Measurements from ENCODE around the gene SLC15A3. TPM values are rescaled to one million over a fixed set of nuclear protein-coding genes. Genes with fewer than 3 reads are reported as not detected.

Gene SLC15A3
- total RNA-seq, 2 donors from 2014 or later, result 3.3 to 19.4 TPM

DNA sequence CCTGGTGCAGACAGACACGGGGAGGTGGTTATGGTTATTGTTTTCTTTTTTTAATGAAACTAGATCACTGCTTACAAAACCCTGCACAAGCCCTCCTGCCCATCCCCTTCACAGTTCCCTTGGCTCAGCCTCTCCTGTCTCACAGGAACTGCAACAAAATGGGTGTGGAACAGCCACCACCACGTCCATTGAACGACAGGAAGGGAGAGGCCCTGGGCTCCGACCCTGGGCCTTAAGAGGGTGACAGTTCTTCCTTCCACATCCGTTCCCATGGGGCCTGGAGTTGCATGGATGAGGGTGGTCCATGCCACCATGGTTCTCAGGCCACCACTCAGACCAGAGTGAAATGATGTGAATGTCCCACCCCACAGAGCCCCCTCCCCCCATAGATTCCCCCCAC lies 61.3 kb downstream of the SLC15A3 start:
- no peak for TF ChIP-seq POLR2A (IDR thresholded peaks at IDR 0.05)
- no peak for TF ChIP-seq POLR2AphosphoS5 (IDR thresholded peaks at IDR 0.05)
- TF ChIP-seq, protein P1, sequence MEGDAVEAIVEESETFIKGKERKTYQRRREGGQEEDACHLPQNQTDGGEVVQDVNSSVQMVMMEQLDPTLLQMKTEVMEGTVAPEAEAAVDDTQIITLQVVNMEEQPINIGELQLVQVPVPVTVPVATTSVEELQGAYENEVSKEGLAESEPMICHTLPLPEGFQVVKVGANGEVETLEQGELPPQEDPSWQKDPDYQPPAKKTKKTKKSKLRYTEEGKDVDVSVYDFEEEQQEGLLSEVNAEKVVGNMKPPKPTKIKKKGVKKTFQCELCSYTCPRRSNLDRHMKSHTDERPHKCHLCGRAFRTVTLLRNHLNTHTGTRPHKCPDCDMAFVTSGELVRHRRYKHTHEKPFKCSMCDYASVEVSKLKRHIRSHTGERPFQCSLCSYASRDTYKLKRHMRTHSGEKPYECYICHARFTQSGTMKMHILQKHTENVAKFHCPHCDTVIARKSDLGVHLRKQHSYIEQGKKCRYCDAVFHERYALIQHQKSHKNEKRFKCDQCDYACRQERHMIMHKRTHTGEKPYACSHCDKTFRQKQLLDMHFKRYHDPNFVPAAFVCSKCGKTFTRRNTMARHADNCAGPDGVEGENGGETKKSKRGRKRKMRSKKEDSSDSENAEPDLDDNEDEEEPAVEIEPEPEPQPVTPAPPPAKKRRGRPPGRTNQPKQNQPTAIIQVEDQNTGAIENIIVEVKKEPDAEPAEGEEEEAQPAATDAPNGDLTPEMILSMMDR (IDR thresholded peaks at IDR 0.05), result no peak
- Histone ChIP-seq H3K4me3 (no peak overlapping the region), H3K27ac (peak overlapping the region in 1 of 2 donors; percentile 32), H3K9me3 (no peaks in the 10 kb centered on the region), H3K36me3 (no peaks in the 10 kb centered on the region), H3K27me3 (replicated peaks; ENCODE audit: insufficient read depth) (no peaks in the 10 kb centered on the region), H3K4me1 (replicated peaks) (peaks cover 3% of the 10 kb centered on the region)
- 65% methylated on average over 5 of the region's 5 CpGs for WGBS
- intact Hi-C loops (cut with DNase I), result no loop called here
- DNase-seq (ENCODE audit: low spot score), result no peak

DNA sequence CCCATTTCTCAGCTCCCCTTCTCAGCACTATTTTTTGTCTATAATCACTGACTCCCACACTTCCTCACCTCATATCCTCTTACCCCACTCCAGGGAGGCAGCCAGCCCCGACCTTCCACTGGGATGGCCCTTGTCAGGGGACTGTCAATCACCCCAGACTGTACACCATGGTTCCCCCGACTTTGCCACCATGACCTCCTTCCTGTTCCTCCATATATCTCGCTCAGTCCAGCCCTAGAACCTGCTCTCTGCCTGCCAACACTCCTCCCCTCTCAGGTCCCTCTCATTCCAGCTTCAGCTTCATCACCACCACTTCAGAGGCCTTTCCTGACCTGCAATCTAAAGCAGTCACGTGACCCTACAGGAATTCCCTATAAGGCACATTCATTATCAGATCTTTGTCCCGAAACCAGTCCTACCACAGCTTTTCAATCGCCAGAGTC lies 62.1 kb downstream of the SLC15A3 start:
- intact Hi-C loops (cut with DNase I), result no loop called here
- no peak overlapping the region for H3K27ac ChIP-seq
- no peak for DNase-seq (ENCODE audit: low spot score)
- TF ChIP-seq, protein P1 (IDR thresholded peaks at IDR 0.05), result no peak
- peak; percentile 7 for TF ChIP-seq POLR2AphosphoS5 (IDR thresholded peaks at IDR 0.05)
- no peak for TF ChIP-seq POLR2A (IDR thresholded peaks at IDR 0.05)
- H3K9me3 ChIP-seq, result no peaks in the 10 kb centered on the region
- no peaks in the 10 kb centered on the region for H3K27me3 ChIP-seq (replicated peaks; ENCODE audit: insufficient read depth)
- no peaks in the 10 kb centered on the region for H3K36me3 ChIP-seq
- peaks cover 3% of the 10 kb centered on the region for H3K4me1 ChIP-seq (replicated peaks)
- no peak overlapping the region for H3K4me3 ChIP-seq
- 49% methylated on average over 6 of the region's 6 CpGs for WGBS

DNA sequence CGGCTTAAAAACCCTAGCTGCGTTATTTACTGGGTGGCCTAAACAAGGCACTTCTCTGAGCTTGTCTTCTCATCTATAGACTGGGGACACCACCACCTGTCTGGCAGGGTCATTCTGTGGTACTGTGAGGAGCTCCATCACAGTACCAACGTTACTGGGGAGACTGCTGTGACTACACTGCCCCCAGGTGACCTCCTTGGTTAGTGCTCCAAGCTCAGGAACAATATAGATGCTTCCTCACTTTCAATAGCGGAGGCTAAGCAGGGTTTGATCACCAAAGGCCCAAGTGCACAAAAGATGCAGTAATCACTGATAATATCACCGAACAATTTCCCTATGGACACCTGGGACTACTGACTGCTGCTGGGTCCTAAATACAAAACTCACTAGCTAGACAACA lies 64.4 kb downstream of the SLC15A3 start:
- Histone ChIP-seq H3K4me3 (no peak overlapping the region), H3K27me3 (replicated peaks; ENCODE audit: insufficient read depth) (no peaks in the 10 kb centered on the region), H3K27ac (no peak overlapping the region), H3K9me3 (no peaks in the 10 kb centered on the region), H3K36me3 (no peaks in the 10 kb centered on the region), H3K4me1 (replicated peaks) (no peaks in the 10 kb centered on the region)
- WGBS, result 53% methylated on average over 5 of the region's 5 CpGs
- peak; percentile 38 for DNase-seq (ENCODE audit: low spot score)
- TF ChIP-seq, protein P1 (IDR thresholded peaks at IDR 0.05), result peak in 3 of 4 experiments; percentile 38 to 56 (median 55)
- no peak for TF ChIP-seq POLR2A (IDR thresholded peaks at IDR 0.05)
- intact Hi-C loops (cut with DNase I), result no loop called here

Small RNAs within 50 kb of the gene (small RNA-seq; reads per million reads assigned to genes)
- 0 reads per million in 2 donors for gene RNU6-933P

Other genes with a start within 250 kb of the SLC15A3 start
- gene MS4A18, start 227.5 kb downstream of the SLC15A3 start, total RNA-seq, result not detected
- gene MS4A15, start 195.3 kb downstream of the SLC15A3 start, total RNA-seq, result not detected
- under 1 TPM in 1 of 2 donors, not detected in 1; 0.45 TPM for gene MS4A10, start 166.8 kb downstream of the SLC15A3 start, total RNA-seq
- gene CCDC86, start 110.1 kb downstream of the SLC15A3 start, total RNA-seq, result 10 to 100 TPM; 48.7 to 56.7 TPM
- under 1 TPM; 0.34 to 0.46 TPM for gene PTGDR2, start 96.2 kb downstream of the SLC15A3 start, total RNA-seq
- under 1 TPM; 0.68 to 0.80 TPM for gene ZP1, start 84.6 kb downstream of the SLC15A3 start, total RNA-seq
- gene PRPF19, start 45.6 kb downstream of the SLC15A3 start, total RNA-seq, result 100 to 1,000 TPM; 147 to 181 TPM
- gene TMEM109, start 38.0 kb downstream of the SLC15A3 start, total RNA-seq, result 100 to 1,000 TPM; 106 to 122 TPM
- 10 to 100 TPM; 18.7 to 44.5 TPM for gene TMEM132A, start 27.7 kb downstream of the SLC15A3 start, total RNA-seq
- gene CD6, start 19.5 kb upstream of the SLC15A3 start, total RNA-seq, result 1 to 10 TPM in 1 of 2 donors, under 1 TPM in 1; 0.51 to 1.2 TPM
- under 1 TPM; 0.18 to 0.91 TPM for gene CD5, start 150.3 kb upstream of the SLC15A3 start, total RNA-seq
- 10 to 100 TPM; 32.2 to 38.8 TPM for gene VPS37C, start 209.2 kb upstream of the SLC15A3 start, total RNA-seq

All from prostate gland (tissue), 2 donors.